Kidney capillary endothelial cell (primary cell): ENCODE measurements around the gene GGPS1.
"Not testable (repeated sequence)": the region's sequence is repeated elsewhere in the genome, so short reads cannot be mapped to it uniquely, and the experiment has no call there.

Experiments used
- DNase-seq: peaks from one replicate; pipeline ENCODE4 v3.0.0-alpha.2; 2018; ENCODE audit warnings: low spot score

The GGPS1 gene

GRCh38 chr1:235304549-235305451, 23.6 kb upstream of the GGPS1 start:
- no peak for DNase-seq

- no peak for DNase-seq
These were observed 20.9 kb upstream of the GGPS1 start for GRCh38 chr1:235307158-235308124.

DNA sequence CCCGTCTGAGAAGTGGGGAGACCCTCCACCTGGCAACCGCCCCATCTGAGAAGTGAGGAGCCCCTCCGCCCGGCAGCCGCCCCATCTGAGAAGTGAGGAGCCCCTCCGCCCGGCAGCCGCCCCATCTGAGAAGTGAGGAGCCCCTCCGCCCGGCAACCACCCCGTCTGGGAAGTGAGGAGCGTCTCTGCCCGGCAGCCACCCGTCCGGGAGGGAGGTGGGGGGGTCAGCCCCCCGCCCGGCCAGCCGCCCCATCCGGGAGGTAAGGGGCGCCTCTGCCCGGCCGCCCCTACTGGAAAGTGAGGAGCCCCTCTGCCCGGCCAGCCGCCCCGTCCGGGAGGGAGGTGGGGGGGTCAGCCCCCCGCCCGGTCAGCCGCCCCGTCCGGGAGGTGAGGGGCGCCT, 19.2 kb upstream of the GGPS1 start:
- DNase-seq, result not testable (repeated sequence)

- DNase-seq, result no peak
These were observed 15.1 kb upstream of the GGPS1 start for GRCh38 chr1:235313262-235313661.

GRCh38 chr1:235313931-235314678, 14.3 kb upstream of the GGPS1 start:
- no peak for DNase-seq

DNA sequence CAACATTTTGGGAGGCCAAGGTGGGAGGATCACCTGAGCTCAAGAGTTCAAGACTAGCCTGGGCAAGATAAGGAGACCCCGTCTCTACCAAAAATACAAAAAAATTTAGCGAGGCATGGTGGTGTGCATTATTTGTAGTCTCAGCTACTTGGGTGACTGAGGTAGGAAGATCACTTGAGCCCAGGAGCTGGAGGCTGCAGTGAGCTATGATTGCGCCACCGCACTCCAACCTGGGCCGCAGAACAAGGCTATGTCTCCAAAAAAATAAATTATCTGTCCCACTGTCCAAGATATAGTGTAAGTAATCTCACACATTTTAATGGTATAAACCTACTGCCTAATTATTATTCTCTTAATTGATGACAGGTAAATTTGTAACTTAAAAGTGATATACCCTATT, 13.2 kb upstream of the GGPS1 start:
- no peak for DNase-seq

DNA sequence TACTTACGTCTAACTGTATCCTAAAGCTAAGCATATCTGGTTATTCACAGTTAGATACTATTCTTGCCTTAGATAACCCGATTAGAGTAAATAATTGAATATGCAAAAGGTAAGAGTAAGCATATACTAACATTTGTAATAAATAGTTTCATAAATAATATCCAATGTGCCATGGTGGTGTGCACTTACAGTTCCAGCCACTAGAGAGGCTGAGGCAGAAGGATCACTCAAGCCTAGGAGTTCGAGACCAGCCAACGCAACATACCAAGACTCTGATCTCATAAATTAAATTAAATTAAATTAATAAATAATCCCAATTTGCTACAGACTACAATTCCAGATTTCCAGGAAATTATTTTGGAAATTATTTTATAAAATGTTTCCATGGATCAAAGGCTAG, 12.6 kb upstream of the GGPS1 start:
- no peak for DNase-seq

DNA sequence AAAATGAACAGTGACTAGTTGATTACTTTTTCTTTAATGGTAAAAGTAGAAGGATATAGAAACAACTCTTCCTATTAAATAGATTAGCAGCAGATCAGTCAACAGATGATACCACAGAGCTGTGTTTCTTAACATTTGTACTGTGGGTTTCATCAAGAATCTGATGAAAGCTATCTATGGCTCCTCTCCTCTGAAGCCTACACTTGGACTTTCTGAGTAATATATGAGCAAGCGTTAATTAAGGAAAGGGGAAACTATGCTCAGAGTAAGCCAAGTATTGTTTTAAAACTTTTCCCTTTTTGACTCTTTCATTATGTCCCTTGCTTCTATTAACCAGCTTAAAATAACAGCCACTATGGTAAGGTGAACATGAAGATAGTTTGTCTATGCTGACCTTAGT, 11.2 kb upstream of the GGPS1 start:
- DNase-seq, result no peak

DNA sequence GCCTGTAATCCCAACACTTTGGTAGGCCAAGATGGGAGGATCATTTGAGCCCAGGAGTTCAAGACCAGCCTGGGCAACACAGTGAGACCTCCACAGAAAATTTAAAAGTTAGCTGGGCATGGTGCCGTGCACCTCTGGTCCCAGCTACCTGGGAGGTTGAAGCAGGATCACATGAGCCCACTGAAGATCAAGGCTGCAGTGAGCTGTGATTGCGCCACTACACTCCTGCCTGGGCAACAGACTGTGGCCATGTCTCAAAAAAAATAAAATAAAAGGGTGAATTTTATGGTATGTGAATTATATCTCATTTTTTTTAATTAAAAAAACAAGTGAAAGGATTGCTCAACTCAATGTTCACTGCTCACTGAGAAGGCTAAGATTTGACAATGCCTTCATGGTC, 9.1 kb upstream of the GGPS1 start:
- DNase-seq, result no peak

GRCh38 chr1:235320521-235321179, 7.7 kb upstream of the GGPS1 start:
- no peak for DNase-seq

DNA sequence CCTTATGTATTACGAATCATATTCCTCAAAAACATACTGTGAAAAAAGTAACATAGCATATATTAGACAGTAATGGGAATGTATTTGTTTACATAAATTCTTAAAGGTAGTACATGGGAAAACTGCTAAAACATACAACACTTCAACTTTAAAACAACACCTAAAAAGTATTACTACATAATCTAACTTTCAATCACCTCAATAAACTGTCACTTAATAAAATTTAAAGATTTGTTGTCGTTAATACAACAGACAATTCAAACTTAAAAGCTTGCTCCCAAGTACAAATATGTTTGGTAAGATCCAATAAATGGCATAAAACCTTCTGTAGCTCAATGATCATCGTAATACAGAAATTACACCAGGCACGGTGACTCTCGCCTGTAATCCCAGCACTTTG, 4.1 kb upstream of the GGPS1 start:
- DNase-seq, result no peak

GRCh38 chr1:235325139-235325538, 3.2 kb upstream of the GGPS1 start:
- DNase-seq, result no peak

DNA sequence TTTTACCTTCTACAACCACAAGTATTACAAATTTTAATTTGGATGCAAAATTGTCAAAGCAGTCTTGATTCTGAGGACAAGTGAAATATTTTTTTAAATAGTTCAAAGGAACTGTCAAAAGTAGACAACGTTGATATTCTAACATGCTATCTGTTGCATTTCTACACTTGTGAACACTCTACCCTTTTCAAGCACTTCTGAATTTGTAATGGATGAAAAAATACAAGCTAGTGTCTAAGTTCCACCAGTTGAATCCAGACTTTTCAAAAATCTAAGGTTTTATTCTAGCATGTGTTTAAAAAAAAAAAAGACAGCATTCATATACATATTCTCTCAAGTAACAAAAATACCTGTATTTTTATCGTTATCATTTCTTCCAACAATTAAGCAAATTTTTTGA, 2.5 kb upstream of the GGPS1 start:
- DNase-seq, result no peak

GRCh38 chr1:235326719-235327558, 1.4 kb upstream of the GGPS1 start:
- peak; percentile 39 for DNase-seq

GRCh38 chr1:235327559-235328270, 655 bp upstream of the GGPS1 start, which contains the start of gene ARID4B:
Gene ARID4B, minus strand, starts transcription at chr1:235328179. Its CDS starts 1,260 bp downstream, at chr1:235326919.
- DNase-seq, result no peak

- no peak for DNase-seq
These were observed 951 bp downstream of the GGPS1 start for GRCh38 chr1:235329139-235329902.

- DNase-seq, result no peak
These were observed 2.5 kb downstream of the GGPS1 start for GRCh38 chr1:235330918-235331285.

GRCh38 chr1:235331401-235331800, 3.0 kb downstream of the GGPS1 start:
- no peak for DNase-seq

- no peak for DNase-seq
These were observed 8.5 kb downstream of the GGPS1 start for GRCh38 chr1:235336903-235337302.
